WTC11 (cell line): Measurements from ENCODE around the gene CISH.

Source experiments
- ATF2 ChIP-seq: sonication (generic); formaldehyde crosslinking; IDR thresholded peaks from 2 replicates; pipeline ENCODE4 v1.8.1; 2022; ENCODE audit warnings: low read depth, missing genetic modification reagents, borderline replicate concordance
- CBFB ChIP-seq: sonication (generic); formaldehyde crosslinking; IDR thresholded peaks from 2 replicates; pipeline ENCODE4 v1.8.1; 2022; ENCODE audit warnings: mild to moderate bottlenecking, low read depth, missing genetic modification reagents
- CTCF ChIP-seq: fragments of 200-600 bp; IDR thresholded peaks from 2 replicates; pipeline ENCODE4 v1.8.0; 2022; ENCODE audit warnings: antibody characterized with exemption
- MAX ChIP-seq: sonication (generic); formaldehyde crosslinking; IDR thresholded peaks from 2 replicates; pipeline ENCODE4 v1.8.0; 2022; ENCODE audit warnings: mild to moderate bottlenecking, missing genetic modification reagents
- NFE2L1 ChIP-seq: sonication (generic); formaldehyde crosslinking; IDR thresholded peaks from 2 replicates; pipeline ENCODE4 v1.8.1; 2023; ENCODE audit warnings: missing genetic modification reagents
- NFYB ChIP-seq: sonication (generic); formaldehyde crosslinking; conservative IDR thresholded peaks from 2 replicates; pipeline ENCODE4 v1.8.0; 2022; ENCODE audit warnings: low read depth, missing genetic modification reagents
- PREB ChIP-seq: sonication (generic); formaldehyde crosslinking; IDR thresholded peaks from 2 replicates; pipeline ENCODE4 v1.8.1; 2022; ENCODE audit warnings: mild to moderate bottlenecking, missing genetic modification reagents, moderate library complexity, borderline replicate concordance
- SOX15 ChIP-seq: fragments of 250-450 bp; sonication (Bioruptor Pico); IDR thresholded peaks from 2 replicates; pipeline ENCODE4 v1.9.0; 2021; ENCODE audit warnings: mild to moderate bottlenecking
- TEAD1 ChIP-seq: sonication (generic); formaldehyde crosslinking; IDR thresholded peaks from 2 replicates; pipeline ENCODE4 v1.8.0; 2022; ENCODE audit warnings: mild to moderate bottlenecking, missing genetic modification reagents
- USF2 ChIP-seq: sonication (generic); formaldehyde crosslinking; IDR thresholded peaks from 2 replicates; pipeline ENCODE4 v1.8.1; 2023; ENCODE audit warnings: mild to moderate bottlenecking, missing genetic modification reagents, moderate library complexity
- ZNF121 ChIP-seq: sonication (generic); formaldehyde crosslinking; IDR thresholded peaks from 2 replicates; pipeline ENCODE4 v1.8.0; 2023; ENCODE audit warnings: missing genetic modification reagents
- ZNF263 ChIP-seq: sonication (generic); formaldehyde crosslinking; IDR thresholded peaks from 2 replicates; pipeline ENCODE4 v1.8.1; 2022; ENCODE audit warnings: low read depth, mild to moderate bottlenecking, moderate library complexity, missing genetic modification reagents

GRCh38 chr3:50645378-50645777, 33.8 kb upstream of the CISH start:
- no peak for TF ChIP-seq TEAD1
- no peak for TF ChIP-seq NFE2L1 (CRISPR knock-in tag)
- TF ChIP-seq CTCF: no peak
- TF ChIP-seq PREB: no peak
- no peak for TF ChIP-seq NFYB (CRISPR knock-in tag)
- no peak for TF ChIP-seq MAX (CRISPR knock-in tag)
- TF ChIP-seq USF2 (CRISPR knock-in tag): no peak
- TF ChIP-seq ZNF121 (CRISPR knock-in tag): no peak
- TF ChIP-seq CBFB (CRISPR knock-in tag): no peak
- TF ChIP-seq ATF2 (CRISPR knock-in tag): no peak
- no peak for TF ChIP-seq SOX15 (CRISPR knock-in tag)
- TF ChIP-seq ZNF263 (CRISPR knock-in tag): no peak
